Measurements from ENCODE around the gene RIPOR3. TPM values are rescaled to one million over a fixed set of nuclear protein-coding genes. Genes with fewer than 3 reads are reported as not detected.
A peak's percentile ranks its signal among the peaks of the same experiment; 100 is the strongest.

RIPOR3 gene
- 10 to 100 TPM in 3 of 4 donors, 1 to 10 TPM in 1; 6.1 to 25.7 (median 15.3) TPM for total RNA-seq

DNA sequence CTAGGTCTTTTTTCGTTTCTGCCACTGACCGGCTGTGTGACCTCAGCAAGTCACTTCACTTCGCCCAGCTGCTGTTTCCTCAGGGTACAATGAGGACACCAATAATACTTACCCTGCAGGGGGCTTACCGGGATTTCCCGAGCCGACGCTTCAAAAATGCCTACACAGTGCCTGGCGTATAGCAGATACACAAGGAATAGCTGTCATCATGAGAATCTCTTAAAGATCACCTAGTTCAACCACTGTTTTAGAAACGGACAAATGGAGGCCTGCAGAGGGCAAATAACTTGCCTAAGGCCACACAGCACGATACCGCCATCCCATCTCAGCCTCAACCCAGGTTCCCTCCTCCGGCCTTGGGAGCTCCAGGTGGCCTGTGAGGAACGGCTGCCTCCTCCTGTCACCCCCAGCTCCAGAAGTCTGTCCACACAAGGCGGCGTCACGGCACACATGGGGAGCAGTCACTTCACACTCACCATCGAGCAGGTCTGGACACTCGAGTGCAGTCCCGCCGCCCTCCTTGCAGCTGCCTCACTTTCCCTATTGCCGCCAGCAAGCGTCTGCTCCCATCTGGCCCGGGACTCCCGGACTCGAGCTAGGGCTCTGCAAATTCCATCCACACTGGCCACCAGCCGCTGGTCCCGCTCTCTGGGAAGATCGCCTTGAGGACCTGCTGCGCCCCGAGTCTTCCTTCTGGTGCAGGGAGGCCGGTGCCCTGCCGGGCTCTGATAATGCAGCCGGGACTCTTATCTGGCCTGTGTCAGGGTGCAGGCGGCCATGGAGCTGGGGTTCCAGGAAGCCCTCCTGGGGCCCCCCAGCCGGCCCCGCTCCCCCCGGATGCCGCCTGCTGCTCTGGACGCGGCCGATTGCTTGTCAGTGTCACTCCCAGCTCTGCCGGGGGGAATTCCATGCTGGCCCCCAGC is at the start of gene RIPOR3:
TSS of gene RIPOR3 (minus strand) at position 893 of the 923 bp plus-strand sequence. CDS start at position 479, 414 bp downstream.
- DNase-seq (ENCODE audit: extremely low spot score): no peak
- Histone ChIP-seq H3K27ac (replicated peaks in 1 of 4) (peak within 1 kb of the TSS; percentile 71 to 78 (median 72)), H3K27me3 (peaks cover 0 to 30% (median 5%) of the 10 kb centered on the region in 4 donors), H3K36me3 (no peaks in the 10 kb centered on the region), H3K4me3 (peak within 1 kb of the TSS; percentile 52 to 62 (median 55)), H3K4me1 (peaks cover 8 to 42% (median 21%) of the 10 kb centered on the region in 4 donors), H3K9me3 (no peaks in the 10 kb centered on the region)
- WGBS: 64% methylated on average over 8 of the region's 42 CpGs
- TF ChIP-seq, protein P1, sequence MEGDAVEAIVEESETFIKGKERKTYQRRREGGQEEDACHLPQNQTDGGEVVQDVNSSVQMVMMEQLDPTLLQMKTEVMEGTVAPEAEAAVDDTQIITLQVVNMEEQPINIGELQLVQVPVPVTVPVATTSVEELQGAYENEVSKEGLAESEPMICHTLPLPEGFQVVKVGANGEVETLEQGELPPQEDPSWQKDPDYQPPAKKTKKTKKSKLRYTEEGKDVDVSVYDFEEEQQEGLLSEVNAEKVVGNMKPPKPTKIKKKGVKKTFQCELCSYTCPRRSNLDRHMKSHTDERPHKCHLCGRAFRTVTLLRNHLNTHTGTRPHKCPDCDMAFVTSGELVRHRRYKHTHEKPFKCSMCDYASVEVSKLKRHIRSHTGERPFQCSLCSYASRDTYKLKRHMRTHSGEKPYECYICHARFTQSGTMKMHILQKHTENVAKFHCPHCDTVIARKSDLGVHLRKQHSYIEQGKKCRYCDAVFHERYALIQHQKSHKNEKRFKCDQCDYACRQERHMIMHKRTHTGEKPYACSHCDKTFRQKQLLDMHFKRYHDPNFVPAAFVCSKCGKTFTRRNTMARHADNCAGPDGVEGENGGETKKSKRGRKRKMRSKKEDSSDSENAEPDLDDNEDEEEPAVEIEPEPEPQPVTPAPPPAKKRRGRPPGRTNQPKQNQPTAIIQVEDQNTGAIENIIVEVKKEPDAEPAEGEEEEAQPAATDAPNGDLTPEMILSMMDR (IDR thresholded peaks at IDR 0.05): no peak
- TF ChIP-seq POLR2AphosphoS5 (IDR thresholded peaks at IDR 0.05): no peak
- no peak for TF ChIP-seq EP300 (IDR thresholded peaks at IDR 0.05)
- TF ChIP-seq POLR2A (IDR thresholded peaks at IDR 0.05; ENCODE audit: low read depth): no peak
- intact Hi-C loops (cut with DNase I): no loop called here

- no peak overlapping the region for H3K4me3 ChIP-seq
- H3K9me3 ChIP-seq: no peaks in the 10 kb centered on the region
- H3K4me1 ChIP-seq: peaks cover 1 to 8% (median 5%) of the 10 kb centered on the region in 4 donors
- DNase-seq (ENCODE audit: extremely low spot score): no peak
- no peak overlapping the region for H3K27ac ChIP-seq (replicated peaks in 1 of 4)
- H3K27me3 ChIP-seq: no peaks in the 10 kb centered on the region
- no peaks in the 10 kb centered on the region for H3K36me3 ChIP-seq
- no peak for TF ChIP-seq POLR2AphosphoS5 (IDR thresholded peaks at IDR 0.05)
- no peak for TF ChIP-seq POLR2A (IDR thresholded peaks at IDR 0.05; ENCODE audit: low read depth)
- TF ChIP-seq EP300 (IDR thresholded peaks at IDR 0.05): no peak
- TF ChIP-seq, protein P1 (IDR thresholded peaks at IDR 0.05): no peak
- WGBS: 82% methylated on average over 4 of the region's 4 CpGs
- intact Hi-C loops (cut with DNase I): no loop called here
These were observed 46.0 kb upstream of the RIPOR3 start for GRCh38 chr20:50737352-50737751.

DNA sequence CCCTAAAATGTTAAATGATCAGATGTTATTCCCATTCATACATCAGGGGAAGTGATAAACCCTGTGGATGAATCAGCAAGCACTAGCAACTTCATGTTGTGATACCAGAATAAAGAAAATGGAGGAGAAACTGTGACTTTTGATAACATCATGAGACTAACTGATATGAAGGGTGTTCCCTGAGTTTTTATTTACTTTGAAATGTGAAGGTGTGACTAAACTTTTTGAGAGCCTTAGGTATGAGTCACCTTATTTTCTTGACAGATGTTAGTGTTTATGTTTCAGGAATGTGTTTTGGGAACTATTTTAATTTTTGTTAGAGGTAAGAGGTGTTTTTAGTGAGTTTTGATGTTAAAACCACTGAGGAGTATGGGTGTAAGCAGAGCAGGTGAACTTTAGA is 44.5 kb upstream of the RIPOR3 start:
- Histone ChIP-seq H3K9me3 (no peaks in the 10 kb centered on the region), H3K27me3 (no peaks in the 10 kb centered on the region), H3K4me1 (peaks cover 10 to 14% (median 12%) of the 10 kb centered on the region in 4 donors), H3K36me3 (no peaks in the 10 kb centered on the region), H3K27ac (replicated peaks in 1 of 4) (no peak overlapping the region), H3K4me3 (no peak overlapping the region)
- TF ChIP-seq POLR2AphosphoS5 (IDR thresholded peaks at IDR 0.05) (no peak), EP300 (IDR thresholded peaks at IDR 0.05) (no peak), POLR2A (IDR thresholded peaks at IDR 0.05; ENCODE audit: low read depth) (no peak)
- TF ChIP-seq, protein P1 (IDR thresholded peaks at IDR 0.05): no peak
- DNase-seq (ENCODE audit: extremely low spot score): no peak
- intact Hi-C loops (cut with DNase I): no loop called here

DNA sequence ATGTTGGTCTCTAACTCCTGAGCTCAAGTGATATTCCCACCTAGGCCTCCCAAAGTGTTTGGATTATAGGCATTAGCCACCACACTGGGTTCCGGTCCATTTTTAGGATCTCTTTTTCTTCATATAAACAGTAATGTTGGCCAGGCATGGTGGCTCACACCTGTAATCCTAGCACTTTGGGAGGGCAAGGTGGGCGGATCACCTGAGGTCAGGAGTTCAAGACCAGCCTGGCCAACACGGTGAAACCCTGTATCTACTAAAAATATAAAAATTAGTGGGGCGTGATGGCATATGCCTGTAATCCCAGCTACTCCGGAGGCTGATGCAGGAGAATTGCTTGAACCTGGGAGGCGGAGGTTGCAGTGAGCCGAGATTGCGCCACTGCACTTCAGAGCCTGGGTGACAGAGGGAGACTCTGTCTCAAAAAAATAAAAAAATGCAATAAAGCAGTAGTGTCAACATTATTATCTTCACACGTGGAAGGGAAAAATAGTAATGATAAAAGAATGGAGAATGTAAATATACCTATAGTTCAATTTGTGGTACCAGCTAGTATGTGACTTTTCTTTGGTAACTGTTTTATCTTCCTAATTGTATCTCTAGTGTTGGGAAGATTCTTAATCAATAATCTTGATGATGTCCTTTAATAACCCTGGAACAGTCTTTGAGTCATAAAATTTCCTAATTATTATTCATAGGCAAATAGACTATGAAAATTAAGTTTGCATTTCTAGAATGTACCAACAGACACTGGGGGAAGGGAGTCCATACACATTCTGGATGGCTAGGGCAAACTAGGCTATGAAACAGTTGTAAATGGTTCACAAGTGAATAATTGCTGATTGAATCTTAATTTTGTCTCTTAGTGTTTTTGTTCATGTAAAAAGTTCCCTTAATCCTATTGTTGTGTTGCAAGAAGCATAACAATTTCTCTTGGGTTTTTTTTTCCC is 43.7 kb upstream of the RIPOR3 start:
- TF ChIP-seq, protein P1 (IDR thresholded peaks at IDR 0.05): no peak
- no peak for DNase-seq (ENCODE audit: extremely low spot score)
- H3K36me3 ChIP-seq: no peaks in the 10 kb centered on the region
- H3K4me3 ChIP-seq: no peak overlapping the region
- no peaks in the 10 kb centered on the region for H3K27me3 ChIP-seq
- H3K9me3 ChIP-seq: no peaks in the 10 kb centered on the region
- WGBS: 92% methylated on average over 9 of the region's 9 CpGs
- H3K27ac ChIP-seq (replicated peaks in 1 of 4): no peak overlapping the region
- intact Hi-C loops (cut with DNase I): no loop called here
- H3K4me1 ChIP-seq: peaks cover 16 to 22% (median 20%) of the 10 kb centered on the region in 4 donors
